ENCODE results near the gene LBHD2.
A peak's percentile ranks its signal among the peaks of the same experiment; 100 is the strongest.
"Not testable (repeated sequence)": the region's sequence is repeated elsewhere in the genome, so short reads cannot be mapped to it uniquely, and the experiment has no call there.

LBHD2 gene

DNA sequence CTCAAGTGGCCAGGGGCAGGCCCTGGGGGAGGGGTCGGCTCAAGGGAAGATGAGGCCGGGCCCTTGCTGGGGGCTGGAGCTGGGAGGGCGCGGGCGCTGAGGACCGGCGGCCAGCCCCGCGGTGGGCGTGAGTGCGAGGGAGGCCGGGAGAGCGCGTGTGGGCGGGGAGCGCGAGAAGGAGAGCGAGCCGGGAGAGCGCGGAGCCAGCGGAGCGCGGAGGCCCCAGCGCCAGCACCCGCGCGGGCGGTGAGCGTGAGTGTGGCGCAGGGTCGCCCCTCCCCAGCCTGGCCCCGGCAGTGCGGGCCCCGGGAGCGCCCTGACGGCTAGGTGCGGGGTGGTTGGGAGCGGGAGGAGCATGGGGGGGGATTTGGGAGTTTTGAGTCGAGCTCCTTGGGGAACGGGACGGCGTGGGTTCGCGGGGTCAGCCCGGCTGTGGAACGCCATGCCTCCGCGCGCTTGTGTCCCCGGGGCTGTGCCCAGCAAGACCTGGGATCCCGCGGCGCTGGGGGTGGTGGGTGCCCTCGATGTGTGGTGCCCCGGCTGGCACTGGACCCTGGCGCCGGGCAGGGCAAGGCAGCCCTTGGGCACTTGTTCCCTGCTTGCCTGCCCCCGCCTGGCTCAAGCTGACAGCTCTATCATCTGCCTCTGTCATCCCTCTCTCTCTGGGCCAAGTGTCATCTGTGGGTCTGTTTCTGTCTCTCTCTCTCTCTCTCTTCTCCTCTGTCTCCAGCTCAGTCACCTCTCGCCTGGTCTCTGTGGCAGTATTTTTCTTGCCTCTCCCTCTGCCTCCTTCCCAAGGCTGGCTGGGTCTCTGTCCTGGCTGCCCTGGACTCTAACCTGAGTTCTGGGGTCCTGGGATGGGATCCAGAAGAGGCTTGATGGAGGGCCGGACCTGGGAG, at the start of gene LBHD2:
Gene LBHD2, plus strand, starts transcription at position 190 of the 899 bp plus-strand sequence. CDS start 1,803 bp downstream, outside the sequence.
- DNase-seq, result no peak

GRCh38 chr14:103041464-103041863, 42.5 kb upstream of the LBHD2 start:
- DNase-seq, result no peak

DNA sequence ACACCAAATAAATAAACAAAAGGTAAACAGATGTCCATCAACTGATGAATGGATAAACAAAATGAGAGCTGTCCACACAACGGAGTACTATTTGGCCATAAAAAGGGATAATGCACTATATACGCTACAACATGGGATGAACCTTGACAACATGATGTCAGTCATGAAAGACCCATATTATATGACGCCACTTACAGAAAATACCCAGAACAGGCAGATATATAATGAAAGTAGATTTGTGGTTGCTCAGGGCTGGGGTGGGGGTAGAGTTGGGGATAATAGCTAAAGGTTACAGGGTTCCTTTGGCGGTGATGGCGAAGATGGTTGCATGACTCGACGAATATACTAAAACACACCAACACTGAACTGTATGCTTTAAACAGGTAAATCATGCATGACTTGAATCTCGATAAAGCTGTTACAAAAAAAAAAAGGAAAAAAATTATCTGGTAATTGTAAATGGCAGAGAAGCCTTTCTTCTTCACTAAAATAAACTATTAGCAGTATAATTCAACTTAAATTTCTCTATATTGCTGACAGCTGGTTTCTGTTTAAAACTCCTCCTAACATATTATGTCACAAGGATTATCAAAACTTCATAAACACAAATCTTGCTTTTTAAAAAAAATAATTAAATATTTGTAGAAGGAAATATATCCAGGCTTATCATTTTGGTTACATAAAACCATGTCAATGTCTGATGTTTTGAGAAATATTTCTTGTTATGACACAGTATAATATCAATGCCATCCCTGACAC, 40.6 kb upstream of the LBHD2 start:
- no peak for DNase-seq

DNA sequence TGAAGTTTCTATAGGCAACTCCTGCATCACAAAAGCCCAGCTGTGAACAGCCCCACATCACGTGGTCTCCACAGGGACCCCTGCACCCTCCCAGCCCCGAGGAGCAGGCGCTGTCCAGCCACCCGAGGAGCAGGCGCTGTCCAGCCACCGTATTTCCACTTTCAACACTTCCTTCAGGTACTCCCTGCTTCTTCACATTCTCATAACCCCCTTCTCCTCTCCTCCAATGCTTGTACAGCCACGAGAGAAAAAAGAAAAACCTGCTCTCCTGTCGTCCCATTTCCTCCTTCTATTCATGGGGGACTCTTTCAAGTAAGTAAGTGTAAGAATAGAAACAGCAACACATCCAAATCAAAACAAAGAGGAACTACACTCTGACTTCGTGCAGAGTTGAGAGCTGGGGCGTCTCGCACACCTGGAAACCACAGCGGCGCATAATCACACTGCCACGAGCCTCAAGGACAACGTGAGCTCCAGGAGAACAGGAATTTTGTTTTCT, 38.6 kb upstream of the LBHD2 start:
- DNase-seq, result no peak

GRCh38 chr14:103047453-103047852, 36.6 kb upstream of the LBHD2 start:
- not testable (repeated sequence) for DNase-seq

GRCh38 chr14:103050935-103051334, 33.1 kb upstream of the LBHD2 start:
- no peak for DNase-seq

DNA sequence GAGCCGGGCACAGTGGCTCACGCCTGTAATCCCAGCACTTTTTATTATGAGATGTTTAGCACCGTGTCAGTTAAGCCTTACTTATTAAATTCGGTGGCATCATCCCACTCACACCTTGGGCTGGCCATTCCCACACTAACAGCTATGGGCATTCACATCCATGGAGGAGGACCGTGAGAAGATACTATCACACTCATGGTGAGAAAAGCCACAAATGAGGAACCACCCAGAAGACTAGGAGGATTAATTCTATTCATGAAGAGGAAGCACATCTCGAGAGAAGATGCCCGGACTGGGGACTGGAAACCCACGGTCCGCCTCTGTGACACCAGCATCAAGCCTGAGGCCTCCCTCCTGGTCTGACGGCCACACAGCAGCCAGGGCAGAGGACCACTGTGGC, 31.6 kb upstream of the LBHD2 start:
- no peak for DNase-seq

DNA sequence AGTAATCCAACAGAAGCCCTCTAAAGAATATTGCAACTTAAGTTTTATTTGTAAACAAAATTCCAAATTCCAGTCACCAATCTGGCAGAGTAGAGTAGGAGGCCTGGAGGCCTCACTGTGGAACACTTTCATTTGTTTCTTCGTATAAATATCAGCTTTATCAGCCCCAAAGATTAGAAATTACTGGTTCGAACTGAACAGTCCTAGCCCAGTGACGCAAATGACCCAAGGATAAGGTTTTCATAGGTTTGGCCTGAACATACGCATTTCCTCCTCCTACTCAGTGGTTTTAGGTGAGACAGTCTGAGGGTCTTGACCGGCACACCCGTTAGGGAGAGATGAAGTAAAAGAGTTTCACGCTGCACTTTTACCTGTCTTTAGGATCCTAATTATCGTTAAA, 28.3 kb upstream of the LBHD2 start:
- no peak for DNase-seq

DNA sequence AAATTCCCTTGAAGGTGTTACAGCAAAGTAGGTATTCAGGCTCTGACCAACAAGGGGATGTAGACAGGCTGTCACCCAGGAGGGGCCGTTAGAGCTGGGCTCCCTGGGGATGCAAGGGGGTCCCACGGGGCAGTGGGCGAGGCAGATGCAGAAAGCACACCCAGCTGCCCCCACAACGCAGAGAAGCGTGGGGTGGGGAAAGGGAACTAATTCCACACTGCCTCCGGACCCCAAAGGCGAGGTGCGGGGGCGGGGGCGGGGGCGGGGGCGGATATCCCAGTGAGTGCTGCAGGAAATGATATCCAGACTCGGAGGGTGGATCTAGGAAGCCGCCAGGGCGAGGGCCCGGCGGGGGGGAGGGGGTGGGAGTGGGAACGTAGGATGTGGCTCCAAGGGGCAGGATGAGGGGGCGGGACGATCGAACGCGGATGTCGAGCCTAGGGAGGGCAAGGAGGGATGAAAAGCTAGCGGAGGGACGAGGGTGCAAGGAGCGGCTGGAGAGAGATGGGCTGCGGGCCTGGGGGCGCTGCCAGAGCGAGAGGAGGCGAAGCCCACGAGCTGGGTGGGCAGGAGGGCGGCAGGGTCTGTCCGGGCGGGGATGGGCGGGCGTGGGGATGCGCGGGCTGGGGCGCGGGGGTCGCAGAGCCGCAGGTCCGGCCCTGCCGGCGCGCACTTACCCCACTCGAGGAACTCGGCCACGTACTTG, 27.5 kb upstream of the LBHD2 start:
- DNase-seq, result peak in 1 of 2 experiments; percentile 11

DNA sequence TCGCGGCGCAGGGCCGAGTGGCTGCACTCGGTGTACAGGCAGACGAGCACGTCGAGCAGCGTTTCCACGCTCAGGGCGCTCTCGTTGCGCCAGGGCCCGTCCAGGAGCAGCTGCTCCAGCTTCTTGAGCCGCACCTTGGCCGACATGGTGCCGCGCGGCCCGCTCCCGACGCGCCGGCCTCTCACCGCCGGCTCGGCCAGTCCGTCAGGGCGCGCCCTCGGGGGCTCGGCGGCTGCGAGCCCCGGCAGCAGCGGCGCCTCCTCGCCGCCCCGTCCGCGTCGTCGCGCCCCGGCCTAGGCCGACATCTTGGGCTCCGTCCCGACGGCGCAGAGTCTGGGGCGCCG, 27.0 kb upstream of the LBHD2 start:
- DNase-seq, result no peak

GRCh38 chr14:103057372-103058163, 26.4 kb upstream of the LBHD2 start, which contains the start of gene CDC42BPB:
TSS of gene CDC42BPB (minus strand) at chr14:103057549. CDS start at chr14:103057173, 376 bp downstream.
- DNase-seq, result peak; percentile 84 to 92

DNA sequence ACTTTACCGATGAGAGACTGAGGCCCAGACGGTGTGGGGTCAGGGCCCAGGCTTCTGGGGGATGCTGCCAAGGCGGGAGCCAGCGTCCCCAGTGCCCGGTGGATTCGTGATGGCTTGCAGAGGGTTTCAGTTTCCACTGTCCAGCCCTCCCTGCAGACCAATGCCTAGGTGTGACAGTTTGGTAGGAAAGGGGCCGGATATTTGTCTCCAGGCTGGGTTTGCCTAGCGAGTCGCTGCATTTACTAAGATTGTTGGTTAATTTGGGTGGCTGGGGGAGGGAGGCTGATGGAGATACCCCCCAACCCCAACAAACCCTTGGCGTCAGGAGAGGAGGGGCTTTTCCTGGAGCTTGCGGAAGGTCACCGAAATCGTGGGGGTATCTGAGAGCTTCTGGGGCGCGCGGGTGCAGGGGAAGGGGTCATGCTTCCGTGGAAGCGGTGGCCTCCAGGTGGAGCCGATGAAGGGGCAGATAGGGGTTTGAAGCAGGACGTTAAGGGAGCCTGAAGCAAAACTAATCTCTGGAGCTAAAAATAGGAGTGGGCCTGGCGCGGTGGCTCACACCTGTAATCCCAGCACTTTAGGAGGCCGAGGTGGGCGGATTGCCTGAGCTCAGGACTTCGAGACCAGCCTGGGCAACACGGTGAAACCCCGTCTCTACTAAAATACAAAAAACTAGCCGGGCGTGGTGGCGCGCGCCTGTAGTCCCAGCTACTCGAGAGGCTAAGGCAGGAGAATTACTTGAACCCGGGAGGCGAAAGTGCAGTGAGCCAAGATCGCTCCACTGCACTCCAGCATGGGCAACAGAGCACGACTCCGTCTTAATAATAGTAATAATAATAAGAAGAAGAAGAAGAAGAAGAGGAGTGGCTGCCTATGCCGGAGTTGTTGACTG, 25.6 kb upstream of the LBHD2 start:
- DNase-seq, result no peak

GRCh38 chr14:103059556-103059955, 24.5 kb upstream of the LBHD2 start:
- no peak for DNase-seq

- DNase-seq, result no peak
Observed at GRCh38 chr14:103061482-103061976, 22.5 kb upstream of the LBHD2 start.

DNA sequence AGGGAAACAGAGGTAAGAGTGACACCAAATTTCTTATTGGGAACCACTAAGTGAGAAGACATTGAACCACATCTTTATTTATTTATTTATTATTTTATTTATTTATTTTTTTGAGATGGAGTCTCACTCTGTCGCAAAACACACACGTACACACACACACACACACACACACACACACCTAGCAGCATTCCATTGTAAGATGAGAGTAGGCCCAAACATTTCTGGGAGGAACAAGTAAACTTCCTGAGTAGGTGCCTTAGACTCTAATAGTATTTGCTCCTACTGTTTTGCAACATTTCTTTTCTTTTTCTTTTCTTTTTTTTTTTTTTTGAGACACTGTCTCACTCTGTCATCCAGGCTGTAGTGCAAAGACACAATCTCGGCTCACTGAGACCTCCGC, 19.6 kb upstream of the LBHD2 start:
- DNase-seq, result no peak

GRCh38 chr14:103064978-103065377, 19.0 kb upstream of the LBHD2 start:
- DNase-seq, result no peak

GRCh38 chr14:103065861-103066260, 18.1 kb upstream of the LBHD2 start:
- no peak for DNase-seq

DNA sequence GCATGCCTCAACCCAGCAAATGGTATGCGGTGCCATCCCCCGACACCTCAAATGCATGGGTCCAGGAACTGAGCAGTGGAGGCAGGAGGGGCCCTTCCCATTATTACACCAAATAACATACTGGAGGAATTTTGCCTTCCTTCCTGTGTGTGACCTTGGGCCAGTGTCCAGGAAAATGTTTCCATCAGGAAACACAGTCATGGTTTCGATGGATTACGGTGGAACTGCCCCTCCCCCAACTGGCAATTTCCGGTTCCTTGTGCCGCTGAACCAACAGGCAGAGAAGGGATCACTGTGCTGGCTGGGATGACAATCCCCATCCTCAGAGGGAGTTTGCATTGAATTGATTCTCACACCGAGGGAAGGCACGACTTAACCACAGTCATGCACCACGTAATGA, 17.6 kb upstream of the LBHD2 start:
- DNase-seq, result no peak

DNA sequence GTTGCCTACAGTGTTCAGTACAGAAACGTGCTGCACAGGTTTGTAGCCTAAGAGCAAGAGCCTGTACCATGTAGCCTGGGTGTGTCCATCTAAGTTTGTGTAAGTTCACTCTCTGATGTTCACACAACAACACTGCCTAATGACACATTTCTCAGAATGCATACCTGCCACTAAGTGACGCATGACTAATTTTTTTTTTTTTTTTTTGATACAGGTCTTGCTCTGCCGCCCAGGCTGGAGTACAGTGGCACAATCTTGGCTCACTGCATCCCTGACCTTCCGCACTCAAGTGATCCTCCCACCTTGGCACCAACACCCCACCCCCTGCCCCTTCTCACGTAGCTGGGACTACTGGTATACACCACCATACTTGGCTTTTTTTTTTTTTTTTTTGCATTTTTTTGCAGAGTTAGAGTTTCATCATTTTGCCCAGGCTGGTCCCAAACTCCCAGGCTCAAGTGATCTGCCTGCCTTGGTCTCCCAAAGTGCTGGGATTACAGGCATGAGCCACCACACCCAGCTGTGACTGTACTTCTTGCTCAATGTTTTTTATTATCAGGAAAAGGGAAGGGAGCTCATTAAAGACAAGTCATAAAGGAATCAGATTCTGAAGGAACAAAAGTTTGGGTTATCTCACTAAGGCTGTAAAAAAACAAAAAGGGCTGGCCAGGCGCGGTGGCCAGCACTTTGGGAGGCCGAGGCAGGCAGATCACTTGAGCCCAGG, 16.6 kb upstream of the LBHD2 start:
- no peak for DNase-seq

DNA sequence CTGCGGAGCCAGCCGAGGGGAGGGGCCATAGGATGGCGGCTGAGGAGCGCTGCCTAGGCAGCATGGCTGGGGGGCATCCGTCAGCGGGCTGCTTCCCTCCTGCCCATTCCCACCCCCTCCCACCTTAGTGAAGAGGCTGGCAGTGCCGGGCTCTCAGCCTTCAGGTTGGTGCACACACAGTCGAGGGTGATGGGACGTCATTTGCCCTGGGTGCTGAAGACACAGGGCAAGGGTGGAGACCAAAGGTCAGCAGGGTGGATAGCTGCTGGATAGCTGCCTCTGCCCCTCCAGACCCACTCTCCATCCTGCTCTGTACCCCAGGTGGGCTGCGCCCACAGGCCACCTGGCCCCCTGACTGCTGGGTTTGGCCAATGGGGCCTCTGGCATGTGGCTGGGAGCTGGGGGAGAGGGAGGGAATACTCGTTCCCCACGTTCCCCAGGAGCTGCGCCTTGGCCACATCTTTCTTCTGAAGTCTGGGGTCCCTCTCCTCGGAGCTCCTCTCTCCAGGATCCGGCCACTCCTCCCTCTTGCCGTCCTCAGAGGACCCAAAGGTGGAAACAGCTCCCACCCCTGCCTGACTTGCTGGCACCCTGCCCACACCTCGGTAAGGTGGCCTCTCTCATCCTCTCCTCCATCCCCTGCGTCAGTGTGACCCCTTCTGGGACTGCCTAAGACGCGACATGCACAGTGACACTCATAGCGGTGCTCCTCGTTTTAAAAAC, 15.5 kb upstream of the LBHD2 start:
- no peak for DNase-seq
